OCI-M2 (cell line): ENCODE measurements around the gene SULT2B1.

Experiments used
- DNase-seq: peaks from one replicate; lab custom pipeline; 2025; ENCODE audit not compliant: unreplicated experiment; lab: John Stamatoyannopoulos, UW

Gene SULT2B1

GRCh38 chr19:48633148-48634035, 81.4 kb downstream of the SULT2B1 start:
- no peak for DNase-seq

GRCh38 chr19:48634036-48634342, 82.0 kb downstream of the SULT2B1 start:
- no peak for DNase-seq

- peak; percentile 86 for DNase-seq
Measured at GRCh38 chr19:48634424-48635262, 82.7 kb downstream of the SULT2B1 start.

- DNase-seq: peak; percentile 59
Measured at GRCh38 chr19:48635263-48635965, 83.4 kb downstream of the SULT2B1 start.

GRCh38 chr19:48635966-48636858, 84.2 kb downstream of the SULT2B1 start:
- no peak for DNase-seq

GRCh38 chr19:48636859-48637448, 85.0 kb downstream of the SULT2B1 start, which contains the start of gene DBP:
Gene DBP (minus strand): TSS chr19:48637379. CDS start chr19:48636994, 385 bp downstream.
- no peak for DNase-seq

GRCh38 chr19:48637449-48637947, 85.5 kb downstream of the SULT2B1 start:
- peak; percentile 93 for DNase-seq

- peak; percentile 68 for DNase-seq
Measured at GRCh38 chr19:48637948-48638830, 86.2 kb downstream of the SULT2B1 start.

GRCh38 chr19:48638831-48639381, 86.9 kb downstream of the SULT2B1 start:
- no peak for DNase-seq

GRCh38 chr19:48639483-48640375, 87.8 kb downstream of the SULT2B1 start:
- no peak for DNase-seq

- DNase-seq: no peak
Measured at GRCh38 chr19:48641850-48642249, 89.9 kb downstream of the SULT2B1 start.

GRCh38 chr19:48642862-48643261, 90.9 kb downstream of the SULT2B1 start:
- no peak for DNase-seq

GRCh38 chr19:48644355-48644754, 92.4 kb downstream of the SULT2B1 start:
- no peak for DNase-seq

GRCh38 chr19:48644839-48645619, 93.1 kb downstream of the SULT2B1 start:
- DNase-seq: peak; percentile 51

- DNase-seq: peak; percentile 30
Measured at GRCh38 chr19:48645620-48646000, 93.6 kb downstream of the SULT2B1 start.

- peak; percentile 26 for DNase-seq
Measured at GRCh38 chr19:48646001-48646721, 94.2 kb downstream of the SULT2B1 start, which contains the start of gene CA11. Gene CA11 (minus strand): TSS chr19:48646187. CDS start chr19:48645632, 555 bp downstream.
